GM12873 (cell line): ENCODE measurements around the gene LZTR1.

Experiments
- TF ChIP-seq, protein P1 (sequence below): IDR thresholded peaks from 2 replicates; pipeline ENCODE4 v1.5.1; 2012; ENCODE audit warnings: low read depth, mild to moderate bottlenecking, moderate library complexity, low read length, control low read depth; ENCODE audit not compliant: insufficient read depth; ENCODE audit errors: missing control alignments

LZTR1 gene

DNA sequence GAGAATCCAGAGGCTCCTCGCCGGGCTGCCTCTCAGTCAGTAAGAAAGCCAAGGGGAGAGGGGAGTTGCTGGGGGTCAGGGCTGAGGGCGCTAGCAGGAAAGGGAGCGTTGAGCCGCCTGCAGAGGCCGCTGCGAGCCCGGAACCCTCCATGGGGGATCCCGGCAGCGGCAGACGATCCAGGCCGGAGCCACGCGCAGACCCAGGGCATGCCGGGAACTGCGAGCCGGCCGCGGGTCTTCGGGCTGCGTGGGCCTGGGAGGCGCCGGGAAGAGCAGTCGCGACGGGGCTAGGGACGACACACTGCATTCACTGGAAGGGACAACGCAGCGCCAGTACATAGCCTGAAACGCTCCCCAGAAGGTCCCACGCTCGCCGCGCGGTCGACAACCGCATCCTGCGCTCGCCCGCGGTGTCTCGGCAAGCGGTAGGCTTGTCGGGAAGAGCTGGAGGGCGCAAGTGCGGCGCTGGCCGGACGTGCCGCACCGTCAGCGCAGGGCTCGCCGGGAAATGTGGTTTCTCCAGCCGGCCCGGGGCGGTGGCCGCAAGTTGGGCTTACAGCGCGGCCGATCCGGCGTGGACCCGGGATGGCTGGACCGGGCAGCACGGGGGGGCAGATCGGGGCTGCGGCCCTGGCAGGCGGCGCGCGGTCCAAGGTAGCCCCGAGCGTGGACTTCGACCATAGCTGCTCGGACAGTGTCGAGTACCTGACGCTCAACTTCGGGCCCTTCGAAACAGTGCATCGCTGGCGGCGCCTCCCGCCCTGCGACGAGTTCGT, at the start of gene LZTR1:
LZTR1 (plus strand) TSS at position 511 of the 776 bp plus-strand sequence; CDS start at position 586, 75 bp downstream.
- TF ChIP-seq, protein P1, sequence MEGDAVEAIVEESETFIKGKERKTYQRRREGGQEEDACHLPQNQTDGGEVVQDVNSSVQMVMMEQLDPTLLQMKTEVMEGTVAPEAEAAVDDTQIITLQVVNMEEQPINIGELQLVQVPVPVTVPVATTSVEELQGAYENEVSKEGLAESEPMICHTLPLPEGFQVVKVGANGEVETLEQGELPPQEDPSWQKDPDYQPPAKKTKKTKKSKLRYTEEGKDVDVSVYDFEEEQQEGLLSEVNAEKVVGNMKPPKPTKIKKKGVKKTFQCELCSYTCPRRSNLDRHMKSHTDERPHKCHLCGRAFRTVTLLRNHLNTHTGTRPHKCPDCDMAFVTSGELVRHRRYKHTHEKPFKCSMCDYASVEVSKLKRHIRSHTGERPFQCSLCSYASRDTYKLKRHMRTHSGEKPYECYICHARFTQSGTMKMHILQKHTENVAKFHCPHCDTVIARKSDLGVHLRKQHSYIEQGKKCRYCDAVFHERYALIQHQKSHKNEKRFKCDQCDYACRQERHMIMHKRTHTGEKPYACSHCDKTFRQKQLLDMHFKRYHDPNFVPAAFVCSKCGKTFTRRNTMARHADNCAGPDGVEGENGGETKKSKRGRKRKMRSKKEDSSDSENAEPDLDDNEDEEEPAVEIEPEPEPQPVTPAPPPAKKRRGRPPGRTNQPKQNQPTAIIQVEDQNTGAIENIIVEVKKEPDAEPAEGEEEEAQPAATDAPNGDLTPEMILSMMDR: peak; percentile 55

DNA sequence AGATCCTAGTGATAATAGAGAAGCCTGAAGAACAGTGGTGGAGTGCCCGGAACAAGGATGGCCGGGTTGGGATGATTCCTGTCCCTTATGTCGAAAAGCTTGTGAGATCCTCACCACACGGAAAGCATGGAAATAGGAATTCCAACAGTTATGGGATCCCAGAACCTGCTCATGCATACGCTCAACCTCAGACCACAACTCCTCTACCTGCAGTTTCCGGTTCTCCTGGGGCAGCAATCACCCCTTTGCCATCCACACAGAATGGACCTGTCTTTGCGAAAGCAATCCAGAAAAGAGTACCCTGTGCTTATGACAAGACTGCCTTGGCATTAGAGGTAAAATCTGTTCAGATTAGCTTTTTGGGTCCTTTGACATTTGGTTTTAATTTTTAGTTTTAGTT, 48.2 kb upstream of the LZTR1 start:
- TF ChIP-seq, protein P1: no peak

DNA sequence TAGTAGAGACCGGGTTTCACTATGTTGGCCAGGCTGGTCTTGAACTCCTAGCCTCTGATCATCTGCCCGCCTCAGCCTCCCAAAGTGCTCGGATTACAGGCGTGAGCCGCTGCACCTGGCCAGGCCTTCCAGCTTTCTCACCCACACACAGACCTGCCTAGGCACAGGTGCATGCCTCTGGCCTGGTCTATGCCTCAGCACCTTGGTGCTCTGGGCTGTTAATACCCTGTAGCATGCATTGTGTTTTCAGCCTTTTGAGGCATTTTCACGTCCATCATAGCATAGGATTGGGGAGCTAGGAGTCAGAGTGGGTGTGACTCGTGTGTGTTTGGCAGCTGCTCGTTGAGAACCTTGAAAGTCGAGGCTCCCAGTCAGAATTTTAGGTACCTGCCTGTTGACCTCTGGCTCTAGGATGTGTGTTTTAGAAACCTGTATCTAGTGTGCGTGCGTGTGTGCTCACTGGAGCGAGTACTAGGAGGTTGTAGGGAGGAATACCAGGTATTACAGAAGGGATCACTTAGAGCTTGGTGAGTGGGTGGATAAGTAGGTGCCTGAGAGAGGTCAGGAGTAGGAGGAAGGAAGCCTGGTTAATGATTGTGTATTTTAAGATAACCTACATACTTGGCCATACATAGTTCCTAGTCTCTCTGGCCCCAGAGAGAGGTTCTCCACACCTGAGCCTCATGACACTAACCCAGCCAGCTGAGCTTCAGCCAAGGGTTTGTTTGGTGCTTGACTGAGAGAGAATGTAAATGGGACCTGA, 44.9 kb upstream of the LZTR1 start:
- TF ChIP-seq, protein P1: no peak

DNA sequence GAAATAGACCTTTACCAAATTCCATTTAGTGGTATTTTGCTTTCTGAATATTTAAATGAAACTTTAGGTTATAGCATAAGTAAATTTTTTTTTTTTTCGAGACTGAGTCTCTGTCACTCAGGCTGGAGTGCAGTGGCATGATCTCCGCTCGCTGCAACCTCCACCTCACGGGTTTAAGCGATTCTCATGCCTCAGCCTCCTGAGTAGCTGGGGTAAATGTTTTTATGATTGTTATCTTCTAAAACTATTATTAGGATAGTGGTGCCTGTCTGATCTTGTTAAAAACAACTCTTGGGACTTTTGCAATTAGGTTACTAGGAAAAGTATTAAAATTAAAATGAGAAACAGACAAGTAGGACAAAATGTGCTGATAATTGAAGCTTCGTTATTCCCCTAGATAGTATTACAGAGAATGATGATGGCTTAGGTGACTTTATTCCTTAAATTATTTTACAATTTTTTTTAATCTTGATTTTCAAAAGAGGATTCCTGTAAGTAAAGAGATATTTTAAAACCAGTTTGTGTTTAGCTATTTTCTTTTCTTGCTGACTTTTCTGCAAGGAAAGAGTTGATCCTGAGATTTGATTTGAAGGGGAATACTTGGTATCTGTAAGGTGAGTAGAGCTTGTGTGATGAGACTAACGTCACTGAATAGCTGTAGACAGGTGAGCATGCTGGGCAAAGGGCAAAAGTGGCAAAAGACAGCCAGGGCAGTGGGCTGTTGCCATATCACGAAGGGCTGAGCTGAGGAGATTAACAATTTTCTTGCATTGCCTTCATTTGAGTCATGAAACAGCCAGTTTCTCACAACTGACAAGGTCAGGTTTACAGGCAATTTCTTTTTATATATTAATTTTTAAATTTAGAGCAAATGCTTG, 44.1 kb upstream of the LZTR1 start:
- TF ChIP-seq, protein P1: no peak

DNA sequence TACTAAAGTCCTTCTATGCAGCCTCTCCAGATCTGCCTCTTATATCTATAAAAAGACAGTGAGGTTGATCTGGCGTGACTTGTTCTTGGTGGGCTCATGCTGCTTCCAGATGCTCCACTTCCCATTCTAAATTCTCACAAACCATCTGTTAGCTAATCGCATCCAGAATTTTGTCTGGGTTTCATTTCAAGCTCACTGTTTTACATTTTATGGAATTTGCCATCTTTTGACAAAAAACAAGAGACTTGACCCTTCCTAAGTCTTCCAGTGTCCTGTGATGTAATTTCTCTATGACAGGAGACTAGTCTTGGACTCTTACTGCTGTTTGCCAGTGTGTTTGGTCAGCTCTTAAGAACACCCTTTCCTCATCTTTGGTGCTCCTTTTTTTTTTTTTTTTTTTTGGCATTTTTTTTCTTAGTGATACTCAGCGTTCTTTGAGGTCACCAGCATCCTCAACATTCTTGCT, 41.9 kb upstream of the LZTR1 start:
- TF ChIP-seq, protein P1: no peak

DNA sequence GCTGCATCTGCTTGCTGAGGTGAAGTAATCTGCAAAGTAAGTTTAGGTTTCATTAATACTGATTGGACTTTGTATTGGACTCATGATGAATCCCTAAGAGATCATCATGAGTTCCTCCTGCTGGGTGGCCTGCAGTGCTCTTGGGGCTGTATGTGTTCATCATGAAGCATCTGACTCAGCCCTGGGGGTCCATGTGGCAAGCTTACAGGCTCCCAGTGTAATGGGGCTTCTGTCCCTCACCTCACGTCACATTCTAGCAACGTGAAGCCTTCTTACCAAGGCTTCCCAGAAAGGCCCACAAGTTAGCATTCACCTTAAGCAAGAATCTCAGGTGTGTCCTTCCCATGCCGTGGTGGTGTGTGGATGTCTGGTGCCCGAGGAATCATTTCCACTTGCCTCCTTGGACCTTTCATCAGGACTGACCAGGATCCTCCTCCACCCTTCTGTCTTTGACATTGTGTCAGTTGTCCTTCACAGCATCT, 41.2 kb upstream of the LZTR1 start:
- TF ChIP-seq, protein P1: no peak
